ENCODE data around the gene SAC3D1. TPM values are rescaled to one million over a fixed set of nuclear protein-coding genes. Genes with fewer than 3 reads are reported as not detected.

Gene SAC3D1
- total RNA-seq, 4 donors from 2014 or later, result 3.7 to 105 (median 12.9) TPM

DNA sequence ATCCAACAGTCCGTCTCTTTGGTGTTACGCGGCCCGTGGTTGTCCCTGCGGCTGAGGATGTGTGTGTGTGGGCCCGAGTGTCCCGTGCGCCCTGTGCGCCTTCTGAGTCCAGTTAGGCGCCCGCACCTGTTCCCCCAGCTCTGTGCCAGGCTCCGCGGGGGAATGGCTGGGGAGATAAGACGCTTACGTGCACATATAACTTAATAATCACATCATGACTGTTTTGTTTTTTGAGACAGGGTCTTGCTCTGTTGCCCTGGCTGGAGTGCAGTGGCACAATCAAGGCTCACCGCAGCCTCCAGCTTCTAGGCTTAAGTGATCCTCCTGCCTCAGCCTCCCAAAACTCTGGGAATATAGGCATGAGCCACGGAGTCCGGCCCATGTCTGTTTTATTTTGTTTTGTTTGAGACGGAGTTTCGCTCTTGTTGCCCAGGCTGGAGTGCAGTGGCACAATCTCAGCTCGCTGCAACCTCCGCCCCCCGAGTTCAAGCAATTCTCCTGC, 26.2 kb upstream of the SAC3D1 start:
- in situ Hi-C loops (cut with MboI; ENCODE audit: low pct_ligation_motif_present in 1 of 4, low pct_unique_long_range_greater_than_20kb in 1 of 4, low sequenced_read_pairs in 3 of 4) (no loop called here), intact Hi-C loops (cut with DNase I; ENCODE audit: low total_unique reads) (loop anchor here (5.0 kb wide), 1 partner anchor 98 kb away; the partner anchor contains the start of gene TM7SF2)
- WGBS, 2 donors (ENCODE audit: low coverage in 1 of 2), result 33 to 80% methylated on average over 3 to 23 of the region's 23 CpGs
- H3K36me3 ChIP-seq, result no peaks in the 10 kb centered on the region
- no peaks in the 10 kb centered on the region for H3K9me3 ChIP-seq
- peaks cover 15 to 24% (median 17%) of the 10 kb centered on the region in 4 donors for H3K4me1 ChIP-seq
- H3K27ac ChIP-seq, result peak overlapping the region; percentile 98 to 100 (median 100)
- no peak for DNase-seq
- TF ChIP-seq, protein P1, sequence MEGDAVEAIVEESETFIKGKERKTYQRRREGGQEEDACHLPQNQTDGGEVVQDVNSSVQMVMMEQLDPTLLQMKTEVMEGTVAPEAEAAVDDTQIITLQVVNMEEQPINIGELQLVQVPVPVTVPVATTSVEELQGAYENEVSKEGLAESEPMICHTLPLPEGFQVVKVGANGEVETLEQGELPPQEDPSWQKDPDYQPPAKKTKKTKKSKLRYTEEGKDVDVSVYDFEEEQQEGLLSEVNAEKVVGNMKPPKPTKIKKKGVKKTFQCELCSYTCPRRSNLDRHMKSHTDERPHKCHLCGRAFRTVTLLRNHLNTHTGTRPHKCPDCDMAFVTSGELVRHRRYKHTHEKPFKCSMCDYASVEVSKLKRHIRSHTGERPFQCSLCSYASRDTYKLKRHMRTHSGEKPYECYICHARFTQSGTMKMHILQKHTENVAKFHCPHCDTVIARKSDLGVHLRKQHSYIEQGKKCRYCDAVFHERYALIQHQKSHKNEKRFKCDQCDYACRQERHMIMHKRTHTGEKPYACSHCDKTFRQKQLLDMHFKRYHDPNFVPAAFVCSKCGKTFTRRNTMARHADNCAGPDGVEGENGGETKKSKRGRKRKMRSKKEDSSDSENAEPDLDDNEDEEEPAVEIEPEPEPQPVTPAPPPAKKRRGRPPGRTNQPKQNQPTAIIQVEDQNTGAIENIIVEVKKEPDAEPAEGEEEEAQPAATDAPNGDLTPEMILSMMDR (IDR thresholded peaks at IDR 0.05), result no peak
- no peak for TF ChIP-seq EP300 (IDR thresholded peaks at IDR 0.05; ENCODE audit: low read depth)
- no peak for TF ChIP-seq POLR2AphosphoS5 (IDR thresholded peaks at IDR 0.05)
- TF ChIP-seq POLR2A (IDR thresholded peaks at IDR 0.05), result no peak
- peak overlapping the region; percentile 54 to 74 (median 74) for H3K4me3 ChIP-seq
- no peaks in the 10 kb centered on the region for H3K27me3 ChIP-seq

DNA sequence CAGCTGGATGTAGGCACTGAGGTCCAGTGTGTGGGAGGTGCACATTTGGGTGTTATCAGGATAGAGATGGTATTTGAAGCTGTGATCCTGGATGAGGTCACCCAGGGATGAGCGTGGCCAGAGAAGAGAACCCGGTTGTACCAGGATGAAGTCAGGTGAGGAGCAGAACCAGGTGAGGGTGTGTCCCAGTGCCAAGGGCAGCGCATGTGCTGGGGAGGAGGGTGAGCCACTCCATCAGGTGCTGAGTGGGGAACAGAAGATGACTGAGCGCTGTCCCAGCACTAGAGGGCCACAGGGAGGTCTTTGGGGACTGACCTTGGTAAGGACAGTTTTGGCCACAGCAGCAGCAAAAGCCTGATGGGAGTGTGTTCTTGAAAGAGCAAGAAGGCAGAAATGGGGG, 24.3 kb upstream of the SAC3D1 start:
- 84 to 100% methylated on average over 2 to 4 of the region's 4 CpGs for WGBS, 2 donors (ENCODE audit: low coverage in 1 of 2)
- H3K27ac ChIP-seq, result no peak overlapping the region
- H3K36me3 ChIP-seq, result no peaks in the 10 kb centered on the region
- H3K27me3 ChIP-seq, result no peaks in the 10 kb centered on the region
- TF ChIP-seq POLR2AphosphoS5 (IDR thresholded peaks at IDR 0.05) (no peak), EP300 (IDR thresholded peaks at IDR 0.05; ENCODE audit: low read depth) (no peak), POLR2A (IDR thresholded peaks at IDR 0.05) (no peak)
- TF ChIP-seq, protein P1 (IDR thresholded peaks at IDR 0.05), result no peak
- H3K4me3 ChIP-seq, result no peak overlapping the region
- in situ Hi-C loops (cut with MboI; ENCODE audit: low pct_ligation_motif_present in 1 of 4, low pct_unique_long_range_greater_than_20kb in 1 of 4, low sequenced_read_pairs in 3 of 4), result no loop called here
- intact Hi-C loops (cut with DNase I; ENCODE audit: low total_unique reads), result no loop called here
- DNase-seq, result no peak
- peaks cover 15 to 20% (median 17%) of the 10 kb centered on the region in 4 donors for H3K4me1 ChIP-seq
- H3K9me3 ChIP-seq, result no peaks in the 10 kb centered on the region

DNA sequence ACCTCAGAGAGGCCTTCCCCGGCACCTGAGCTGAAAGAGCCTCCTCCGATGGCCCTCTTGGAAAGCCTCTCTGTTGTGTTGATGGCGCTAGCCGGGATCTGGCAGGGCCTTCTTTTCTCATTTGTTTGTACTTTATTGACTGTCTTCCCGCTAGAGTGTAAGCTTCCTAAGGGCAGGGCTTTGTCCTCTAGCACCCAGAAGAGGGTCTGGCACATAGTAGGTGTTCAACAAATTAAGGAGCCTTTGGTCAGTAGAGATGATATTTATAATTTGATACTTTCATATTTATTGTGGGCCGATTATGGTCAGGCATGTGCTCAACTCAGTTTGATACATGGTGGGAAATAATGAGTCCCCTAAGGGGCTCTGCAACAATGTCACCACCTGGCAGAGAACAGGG, 23.1 kb upstream of the SAC3D1 start:
- WGBS, 2 donors (ENCODE audit: low coverage in 1 of 2), result 94 to 100% methylated on average over 1 to 6 of the region's 6 CpGs
- no peaks in the 10 kb centered on the region for H3K9me3 ChIP-seq
- peaks cover 12 to 16% (median 14%) of the 10 kb centered on the region in 4 donors for H3K4me1 ChIP-seq
- H3K27ac ChIP-seq, result no peak overlapping the region
- intact Hi-C loops (cut with DNase I; ENCODE audit: low total_unique reads) (no loop called here), in situ Hi-C loops (cut with MboI; ENCODE audit: low pct_ligation_motif_present in 1 of 4, low pct_unique_long_range_greater_than_20kb in 1 of 4, low sequenced_read_pairs in 3 of 4) (no loop called here)
- no peak overlapping the region for H3K4me3 ChIP-seq
- TF ChIP-seq EP300 (IDR thresholded peaks at IDR 0.05; ENCODE audit: low read depth), result no peak
- TF ChIP-seq POLR2A (IDR thresholded peaks at IDR 0.05), result no peak
- TF ChIP-seq, protein P1 (IDR thresholded peaks at IDR 0.05), result no peak
- H3K36me3 ChIP-seq, result no peaks in the 10 kb centered on the region
- no peak for DNase-seq
- no peaks in the 10 kb centered on the region for H3K27me3 ChIP-seq

DNA sequence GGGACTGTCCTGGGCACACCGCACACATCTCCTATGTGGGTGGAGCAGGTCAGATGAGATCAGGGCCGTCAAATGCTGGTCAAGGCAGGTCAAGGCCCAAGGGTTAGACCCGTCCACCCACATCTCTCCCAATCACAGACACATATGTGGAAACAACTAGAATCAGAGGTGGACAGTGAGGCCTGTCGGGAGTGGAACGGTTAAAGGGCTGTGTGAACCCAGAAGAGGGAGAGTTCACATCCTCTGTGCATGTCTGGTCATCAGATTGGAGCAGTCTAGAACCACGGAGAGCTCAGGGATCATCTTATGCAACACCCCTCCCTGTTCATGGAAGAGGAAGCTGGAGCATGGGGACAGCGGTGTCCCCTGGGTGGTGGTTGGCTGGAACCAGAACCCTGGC, 21.2 kb upstream of the SAC3D1 start:
- in situ Hi-C loops (cut with MboI; ENCODE audit: low pct_ligation_motif_present in 1 of 4, low pct_unique_long_range_greater_than_20kb in 1 of 4, low sequenced_read_pairs in 3 of 4), result no loop called here
- no peak for TF ChIP-seq POLR2AphosphoS5 (IDR thresholded peaks at IDR 0.05)
- no peak for TF ChIP-seq POLR2A (IDR thresholded peaks at IDR 0.05)
- TF ChIP-seq, protein P1 (IDR thresholded peaks at IDR 0.05), result no peak
- no peak for TF ChIP-seq EP300 (IDR thresholded peaks at IDR 0.05; ENCODE audit: low read depth)
- WGBS, 2 donors (ENCODE audit: low coverage in 1 of 2), result 88% methylated on average over 6 of the region's 7 CpGs; no CpG with 5 or more reads in 1 of the 2 donors
- H3K4me1 ChIP-seq, result peaks cover 5 to 10% (median 7%) of the 10 kb centered on the region in 4 donors
- DNase-seq, result no peak
- H3K27me3 ChIP-seq, result no peaks in the 10 kb centered on the region
- no peaks in the 10 kb centered on the region for H3K9me3 ChIP-seq
- H3K4me3 ChIP-seq, result no peak overlapping the region
- H3K36me3 ChIP-seq, result no peaks in the 10 kb centered on the region
- no peak overlapping the region for H3K27ac ChIP-seq
- intact Hi-C loops (cut with DNase I; ENCODE audit: low total_unique reads), result no loop called here

Data from transverse colon (tissue), 4 donors.